HepG2 (cell line): ENCODE measurements around the gene L3MBTL3. TPM values are rescaled to one million over a fixed set of nuclear protein-coding genes. Genes with fewer than 3 reads are reported as not detected.

Source experiments
- ATAC-seq: fragments of 200-7000 bp; cut with Tn5 transposase; 3 replicates; pipeline ENCODE4 v1.9.1; 2020; ENCODE audit warnings: mild to moderate bottlenecking, moderate library complexity
- BruUV-seq: library from RNA; stranded (reverse); fragments of 400-500 nt; replicated peaks from 2 replicates; lab custom pipeline; 2021; lab: Mats Ljungman, UMichigan
- CTCF ChIA-PET: fragments of 300-600 bp; formaldehyde crosslinking; extraction: SDS; loops from one replicate; lab custom pipeline; 2021; ENCODE audit warnings: low total read pairs, inconsistent platforms, low intra/inter-chr PET ratio; lab: Yijun Ruan, JAX
- POLR2A ChIA-PET: fragments of 350-600 bp; sonication (Branson Sonifier 250); formaldehyde crosslinking; loops from one replicate; lab custom pipeline; 2020; ENCODE audit warnings: antibody characterized with exemption, inconsistent platforms; lab: Yijun Ruan, JAX
- DNase-seq: peaks from one replicate; pipeline ENCODE4 v3.0.0-alpha.2; 2015; ENCODE audit warnings: low spot score
- FAIRE-seq: peaks from 3 replicates; lab custom pipeline; 2011; peaks lifted over from hg19 to GRCh38; lab: Jason Lieb, UNC
- H2AFZ ChIP-seq: one replicate; pipeline ENCODE4 v1.6.1; 2011; ENCODE audit warnings: low read length, inconsistent platforms
- H3K27ac ChIP-seq: fragments of 300-600 bp; 3 replicates; pipeline ENCODE4 v1.8.0; 2011; ENCODE audit warnings: mixed run types, mild to moderate bottlenecking, mixed read lengths, low read length, inconsistent platforms; ENCODE audit not compliant: insufficient read depth; ENCODE audit errors: extremely low read length
- H3K27me3 ChIP-seq, 2 experiments: fragments of 200-600 bp in 1 of 2; 2 replicates in 1 of 2; 3 replicates in 1 of 2; pipeline versions ENCODE4 v1.6.0 to v1.8.0; 2011; ENCODE audit warnings: low read length in 2 of 2, mild to moderate bottlenecking in 2 of 2, moderate library complexity in 2 of 2, inconsistent platforms in 1 of 2; ENCODE audit not compliant: insufficient read depth in 2 of 2, control insufficient read depth in 1 of 2
- H3K36me3 ChIP-seq, 2 experiments: fragments of 200-600 bp in 1 of 2; replicated peaks in 1 of 2; 2 replicates in 1 of 2; 3 replicates in 1 of 2; pipeline versions ENCODE4 v1.5.1 to v1.8.0; 2011; ENCODE audit warnings: low read length in 2 of 2, inconsistent platforms in 1 of 2; ENCODE audit not compliant: insufficient read depth in 2 of 2, control insufficient read depth in 1 of 2
- H3K4me1 ChIP-seq: 2 replicates; pipeline ENCODE4 v1.5.1; 2012; ENCODE audit warnings: low read length, inconsistent platforms; ENCODE audit not compliant: insufficient read depth
- H3K4me2 ChIP-seq: 2 replicates; pipeline ENCODE4 v1.6.0; 2011; ENCODE audit warnings: low read depth, low read length, inconsistent platforms
- H3K4me3 ChIP-seq, 3 experiments: fragments of 200-600 bp in 1 of 3; sonication (generic), shearing (Covaris generic) in 1 of 3; replicated peaks in 1 of 3; 2 replicates each; pipeline ENCODE4 v1.5.1; 2011 to 2016; ENCODE audit warnings: low read length in 3 of 3, inconsistent platforms in 2 of 3, low read depth in 2 of 3, mild to moderate bottlenecking in 2 of 3, control low read depth in 1 of 3, mixed read lengths in 1 of 3; ENCODE audit not compliant: insufficient read depth in 1 of 3
- H3K79me2 ChIP-seq: one replicate; pipeline ENCODE4 v1.6.1; 2011; ENCODE audit warnings: low read length, inconsistent platforms; ENCODE audit not compliant: insufficient read depth
- H3K9ac ChIP-seq: 2 replicates; pipeline ENCODE4 v1.6.0; 2011; ENCODE audit warnings: mild to moderate bottlenecking, low read depth, low read length, inconsistent platforms; ENCODE audit not compliant: insufficient read depth
- H3K9me3 ChIP-seq: 2 replicates; pipeline ENCODE4 v1.5.1; 2012; ENCODE audit warnings: mild to moderate bottlenecking, low read length
- H4K20me1 ChIP-seq: 2 replicates; pipeline ENCODE4 v1.6.0; 2011; ENCODE audit warnings: inconsistent platforms, mild to moderate bottlenecking, low read length, moderate library complexity; ENCODE audit not compliant: insufficient read depth
- ATM ChIP-seq: fragments of 450-650 bp; IDR thresholded peaks from 2 replicates; pipeline ENCODE4 v1.7.1; 2017; ENCODE audit warnings: mild to moderate bottlenecking, borderline replicate concordance
- DMTF1 ChIP-seq: sonication (generic); formaldehyde crosslinking; IDR thresholded peaks from 2 replicates; pipeline ENCODE4 v1.4.0; 2020; ENCODE audit warnings: mild to moderate bottlenecking, missing genetic modification reagents
- FOXA1 ChIP-seq, 2 experiments: fragments of 450-650 bp in 1 of 2; sonication (generic) in 1 of 2; formaldehyde crosslinking in 1 of 2; IDR thresholded peaks; 2 replicates each; pipeline versions ENCODE4 v1.4.0 to v1.6.1; 2016 to 2020; ENCODE audit warnings: missing genetic modification reagents in 1 of 2
- IKZF4 ChIP-seq: sonication (generic); formaldehyde crosslinking; IDR thresholded peaks from 2 replicates; pipeline ENCODE4 v1.5.1; 2020; ENCODE audit warnings: borderline replicate concordance, mild to moderate bottlenecking, low read depth, missing genetic modification reagents; ENCODE audit errors: not compliant biosample characterization
- MIXL1 ChIP-seq: IDR thresholded peaks from 2 replicates; pipeline ENCODE4 v1.6.1; 2016
- MYPOP ChIP-seq: sonication (generic); formaldehyde crosslinking; IDR thresholded peaks from 2 replicates; pipeline ENCODE4 v1.8.1; 2023; ENCODE audit warnings: mild to moderate bottlenecking, moderate library complexity, missing genetic modification reagents
- RFXAP ChIP-seq: sonication (generic); formaldehyde crosslinking; IDR thresholded peaks from 2 replicates; pipeline ENCODE4 v1.4.0; 2020; ENCODE audit warnings: missing genetic modification reagents, borderline replicate concordance
- RNF2 ChIP-seq: fragments of 450-650 bp; conservative IDR thresholded peaks from 2 replicates; pipeline ENCODE4 v1.6.1; 2016; ENCODE audit warnings: low read depth
- SMARCE1 ChIP-seq: fragments of 450-650 bp; IDR thresholded peaks from 2 replicates; pipeline ENCODE4 v1.6.1; 2017; ENCODE audit warnings: borderline replicate concordance
- TFDP1 ChIP-seq: IDR thresholded peaks from 2 replicates; pipeline ENCODE4 v1.6.1; 2016; ENCODE audit warnings: missing compliant biosample characterization, missing genetic modification reagents, borderline replicate concordance
- YY1 ChIP-seq: IDR thresholded peaks from 2 replicates; pipeline ENCODE4 v1.6.1; 2011; ENCODE audit warnings: low read length, low read depth, moderate library complexity, mild to moderate bottlenecking; ENCODE audit not compliant: insufficient read depth, insufficient replicate concordance
- ZBTB46 ChIP-seq: sonication (generic); formaldehyde crosslinking; IDR thresholded peaks from 2 replicates; pipeline ENCODE4 v1.4.0; 2020; ENCODE audit warnings: mild to moderate bottlenecking, missing genetic modification reagents, borderline replicate concordance
- ZNF256 ChIP-seq: sonication (generic); formaldehyde crosslinking; conservative IDR thresholded peaks from 2 replicates; pipeline ENCODE4 v1.4.0; 2020; ENCODE audit warnings: missing genetic modification reagents
- ZNF484 ChIP-seq: sonication (generic); formaldehyde crosslinking; IDR thresholded peaks from 2 replicates; pipeline ENCODE4 v1.5.1; 2020; ENCODE audit warnings: mild to moderate bottlenecking, low read depth, missing genetic modification reagents, borderline replicate concordance
- ZNF768 ChIP-seq: sonication (generic); formaldehyde crosslinking; IDR thresholded peaks from 2 replicates; pipeline ENCODE4 v1.4.0; 2020; ENCODE audit warnings: missing genetic modification reagents
- WGBS: methylation state at CpG from one replicate; pipeline ENCODE4 v1.1.6; 2017; ENCODE audit warnings: low lambda C conversion rate; 5-methylcytosine and 5-hydroxymethylcytosine counted together
- in situ Hi-C: cut with HindIII; loops from 2 replicates; pipeline ENCODE4 v1.10.0; 2017; ENCODE audit warnings: low pct_unique_long_range_greater_than_20kb; ENCODE audit not compliant: extremely low pct_ligation_motif_present
- intact Hi-C: fragments of 100-400 bp; cut with micrococcal nuclease; formaldehyde crosslinking; loops from one replicate; pipeline ENCODE4 v1.10.0; 2022; ENCODE audit not compliant: unreplicated experiment
- polyA plus RNA-seq, 8 experiments: library from polyadenylated mRNA; depleted of rRNA in 3 of 8; stranded (reverse) in 7 of 8; unstranded in 1 of 8; fragments of >200 nt; fragmentation: Illumina TruSeq in 4 of 8; extraction: Trizol in 4 of 8; gene quantifications; 2 replicates each; pipeline versions ENCODE4 v1.2.1 to v1.2.3, GENCODE V29; 2011 to 2016; ENCODE audit warnings: low read depth in 4 of 8, missing spikeins in 1 of 8, mixed read lengths in 1 of 8; ENCODE audit not compliant: insufficient read depth in 1 of 8
- total RNA-seq, 5 experiments: library from RNA; depleted of rRNA; stranded (reverse); fragments of >200 nt; fragmentation: Illumina TruSeq; extraction: Trizol; gene quantifications; 2 replicates each; pipeline ENCODE4 v1.2.3, GENCODE V29; 2016; ENCODE audit warnings: low read depth in 1 of 5

The L3MBTL3 gene
- total and polyA plus RNA-seq, 2 of the 13 experiments (the other 11 are each of a cell fraction or from before 2014, with no cell fraction given): 1.5 to 2.5 TPM

- intact Hi-C loops: loop anchor here (5.0 kb wide), 1 partner anchor 77 kb away; no protein-coding TSS in a partner anchor
- CTCF ChIA-PET: no interaction called here
- H3K79me2 ChIP-seq: no peaks in the 10 kb centered on the region
- TF ChIP-seq RNF2: no peak
- TF ChIP-seq SMARCE1: no peak
- no peak for TF ChIP-seq FOXA1 (IDR thresholded peaks at IDR 0.05)
- no peak for TF ChIP-seq FOXA1 (CRISPR knock-in tag; IDR thresholded peaks at IDR 0.05)
- no peak for TF ChIP-seq TFDP1
- no peak for TF ChIP-seq DMTF1 (CRISPR knock-in tag)
- no peak for TF ChIP-seq MYPOP (CRISPR knock-in tag)
- no peak for TF ChIP-seq MIXL1 (CRISPR knock-in tag)
- TF ChIP-seq YY1: peak; percentile 46
- no peak for TF ChIP-seq IKZF4 (CRISPR knock-in tag)
- no peak for TF ChIP-seq RFXAP (CRISPR knock-in tag)
- TF ChIP-seq ZBTB46 (CRISPR knock-in tag): no peak
- TF ChIP-seq ZNF256: no peak
- TF ChIP-seq ZNF484: no peak
- TF ChIP-seq ATM: no peak
- peak; percentile 53; the same call in 1 of the 2 replicates for TF ChIP-seq ZNF768 (CRISPR knock-in tag)
These were observed 1.1 kb downstream of the L3MBTL3 start for GRCh38 chr6:130019326-130020072.

More at GRCh38 chr6:130019326-130020072, 1.1 kb downstream of the L3MBTL3 start:
- POLR2A ChIA-PET: no interaction called here
- 0% methylated on average over 17 of the region's 116 CpGs for WGBS
- H4K20me1 ChIP-seq: no peaks in the 10 kb centered on the region
- peaks cover 5% of the 10 kb centered on the region; the same call in 1 of the 2 replicates for H3K4me1 ChIP-seq
- peaks cover 0 to 38% of the 10 kb centered on the region in 2 experiments; a peak in 3 of 5 replicates for H3K27me3 ChIP-seq
- no TSS peak for BruUV-seq
- H3K27ac ChIP-seq: no peak overlapping the region
- DNase-seq: no peak
- peak overlapping the region; percentile 72 to 82 (median 73) for H3K4me3 ChIP-seq
- no peak for FAIRE-seq
- H3K9ac ChIP-seq: 0 out of 2 replicates have a peak overlapping the region, but pooled peaks have one; percentile 46
- ATAC-seq: peak; percentile 19
- no peak overlapping the region for H2AFZ ChIP-seq
- H3K36me3 ChIP-seq: no peaks in the 10 kb centered on the region
- in situ Hi-C loops: loop anchor here (10.0 kb wide), 1 partner anchor 235 kb away; no protein-coding TSS in a partner anchor
- no peaks in the 10 kb centered on the region for H3K9me3 ChIP-seq
- peak overlapping the region; percentile 98 for H3K4me2 ChIP-seq
